NT2/D1 (cell line): ENCODE measurements around the gene TMCO4.

Experiments
- SUZ12 ChIP-seq: IDR thresholded peaks from 2 replicates; pipeline ENCODE4 v1.6.1; 2011; ENCODE audit not compliant: insufficient read length, insufficient read depth; ENCODE audit errors: extremely low read depth
- YY1 ChIP-seq: IDR thresholded peaks from 2 replicates; pipeline ENCODE4 v1.6.1; 2011; ENCODE audit not compliant: insufficient read length, insufficient read depth
- ZNF274 ChIP-seq: IDR thresholded peaks from 2 replicates; pipeline ENCODE4 v1.6.1; 2011; ENCODE audit warnings: mild to moderate bottlenecking, low read depth, low read length

- no peak for TF ChIP-seq YY1
- no peak for TF ChIP-seq ZNF274
- TF ChIP-seq SUZ12 = no peak
These were observed 55.9 kb downstream of the TMCO4 start for GRCh38 chr1:19743793-19744192.
